IPS-11a (cell line): ENCODE results near the gene PITPNB.

ENCODE experiments used
- H3K4me3 ChIP-seq: one replicate; pipeline ENCODE4 v1.5.1; 2013; ENCODE audit warnings: low read depth, low read length, control low read depth

The PITPNB gene

GRCh38 chr22:27863001-27863400 is 56.1 kb downstream of the PITPNB start:
- H3K4me3 ChIP-seq = no peak overlapping the region

GRCh38 chr22:27859336-27859735 is 59.7 kb downstream of the PITPNB start:
- H3K4me3 ChIP-seq = no peak overlapping the region

GRCh38 chr22:27858626-27859025 is 60.4 kb downstream of the PITPNB start:
- H3K4me3 ChIP-seq = no peak overlapping the region

- no peak overlapping the region for H3K4me3 ChIP-seq
These were observed 61.6 kb downstream of the PITPNB start for GRCh38 chr22:27857443-27857842.

GRCh38 chr22:27856386-27856785 is 62.7 kb downstream of the PITPNB start:
- H3K4me3 ChIP-seq = no peak overlapping the region

- H3K4me3 ChIP-seq = no peak overlapping the region
These were observed 65.6 kb downstream of the PITPNB start for GRCh38 chr22:27853424-27853823.

- no peak overlapping the region for H3K4me3 ChIP-seq
These were observed 66.9 kb downstream of the PITPNB start for GRCh38 chr22:27851974-27852746.

- no peak overlapping the region for H3K4me3 ChIP-seq
These were observed 69.0 kb downstream of the PITPNB start for GRCh38 chr22:27850000-27850521.

GRCh38 chr22:27848005-27848404 is 71.1 kb downstream of the PITPNB start:
- no peak overlapping the region for H3K4me3 ChIP-seq

GRCh38 chr22:27846910-27847309 is 72.1 kb downstream of the PITPNB start:
- no peak overlapping the region for H3K4me3 ChIP-seq

GRCh38 chr22:27846248-27846757 is 72.8 kb downstream of the PITPNB start:
- H3K4me3 ChIP-seq = no peak overlapping the region

- H3K4me3 ChIP-seq = no peak overlapping the region
These were observed 73.4 kb downstream of the PITPNB start for GRCh38 chr22:27845644-27846043.

- H3K4me3 ChIP-seq = no peak overlapping the region
These were observed 74.1 kb downstream of the PITPNB start for GRCh38 chr22:27844656-27845591.

GRCh38 chr22:27844256-27844655 is 74.8 kb downstream of the PITPNB start:
- H3K4me3 ChIP-seq = no peak overlapping the region

GRCh38 chr22:27843441-27843840 is 75.6 kb downstream of the PITPNB start:
- H3K4me3 ChIP-seq = no peak overlapping the region

GRCh38 chr22:27842669-27843431 is 76.2 kb downstream of the PITPNB start:
- no peak overlapping the region for H3K4me3 ChIP-seq

- no peak overlapping the region for H3K4me3 ChIP-seq
These were observed 76.9 kb downstream of the PITPNB start for GRCh38 chr22:27842201-27842600.

GRCh38 chr22:27840436-27840835 is 78.6 kb downstream of the PITPNB start:
- H3K4me3 ChIP-seq = no peak overlapping the region

GRCh38 chr22:27839057-27839660 is 79.9 kb downstream of the PITPNB start:
- H3K4me3 ChIP-seq = no peak overlapping the region

GRCh38 chr22:27836181-27836580 is 82.9 kb downstream of the PITPNB start:
- no peak overlapping the region for H3K4me3 ChIP-seq
